ENCODE data around the gene C11orf71.

C11orf71 gene

DNA sequence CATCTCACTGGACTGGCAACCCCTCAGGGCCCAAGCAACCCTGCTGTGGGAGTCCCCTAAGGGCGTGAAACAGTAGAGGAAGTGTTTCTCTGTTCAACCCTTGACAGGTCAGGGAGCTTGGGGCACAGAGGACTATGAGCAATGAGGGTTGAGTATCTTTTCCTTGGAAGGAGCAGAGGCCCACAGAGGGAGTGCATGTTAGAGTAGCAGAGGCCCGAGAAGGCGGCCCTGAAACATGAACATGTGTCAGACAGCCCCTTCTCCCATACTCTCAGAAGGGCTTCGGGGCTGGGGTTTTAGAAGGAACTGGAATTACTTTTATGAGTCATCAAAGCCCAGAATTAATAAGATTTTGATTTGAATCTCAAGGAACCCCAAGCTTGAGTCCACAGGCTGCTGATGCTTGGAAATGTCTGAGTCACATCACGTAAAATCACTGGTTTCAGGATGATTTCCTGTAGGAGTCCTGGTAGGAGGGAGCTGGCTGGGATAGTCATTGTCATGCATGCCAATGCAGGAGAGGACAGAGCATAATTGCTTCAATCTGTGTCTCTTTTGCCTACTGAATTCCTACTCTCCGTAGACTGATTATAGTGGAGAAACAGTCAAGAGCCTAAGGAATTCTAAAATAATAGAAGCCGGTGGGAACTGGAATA is 22.6 kb downstream of the C11orf71 start:
- H3K4me3 ChIP-seq (replicated peaks in 1 of 2; ENCODE audit: low read depth in 2 of 2, low read length in 2 of 2), result no peak overlapping the region
- TF ChIP-seq, protein P1, sequence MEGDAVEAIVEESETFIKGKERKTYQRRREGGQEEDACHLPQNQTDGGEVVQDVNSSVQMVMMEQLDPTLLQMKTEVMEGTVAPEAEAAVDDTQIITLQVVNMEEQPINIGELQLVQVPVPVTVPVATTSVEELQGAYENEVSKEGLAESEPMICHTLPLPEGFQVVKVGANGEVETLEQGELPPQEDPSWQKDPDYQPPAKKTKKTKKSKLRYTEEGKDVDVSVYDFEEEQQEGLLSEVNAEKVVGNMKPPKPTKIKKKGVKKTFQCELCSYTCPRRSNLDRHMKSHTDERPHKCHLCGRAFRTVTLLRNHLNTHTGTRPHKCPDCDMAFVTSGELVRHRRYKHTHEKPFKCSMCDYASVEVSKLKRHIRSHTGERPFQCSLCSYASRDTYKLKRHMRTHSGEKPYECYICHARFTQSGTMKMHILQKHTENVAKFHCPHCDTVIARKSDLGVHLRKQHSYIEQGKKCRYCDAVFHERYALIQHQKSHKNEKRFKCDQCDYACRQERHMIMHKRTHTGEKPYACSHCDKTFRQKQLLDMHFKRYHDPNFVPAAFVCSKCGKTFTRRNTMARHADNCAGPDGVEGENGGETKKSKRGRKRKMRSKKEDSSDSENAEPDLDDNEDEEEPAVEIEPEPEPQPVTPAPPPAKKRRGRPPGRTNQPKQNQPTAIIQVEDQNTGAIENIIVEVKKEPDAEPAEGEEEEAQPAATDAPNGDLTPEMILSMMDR (IDR thresholded peaks at IDR 0.05; ENCODE audit: low read depth, low read length), result no peak
- DNase-seq (ENCODE audit: low read depth in 2 of 2), result peak; percentile 43 to 66

DNA sequence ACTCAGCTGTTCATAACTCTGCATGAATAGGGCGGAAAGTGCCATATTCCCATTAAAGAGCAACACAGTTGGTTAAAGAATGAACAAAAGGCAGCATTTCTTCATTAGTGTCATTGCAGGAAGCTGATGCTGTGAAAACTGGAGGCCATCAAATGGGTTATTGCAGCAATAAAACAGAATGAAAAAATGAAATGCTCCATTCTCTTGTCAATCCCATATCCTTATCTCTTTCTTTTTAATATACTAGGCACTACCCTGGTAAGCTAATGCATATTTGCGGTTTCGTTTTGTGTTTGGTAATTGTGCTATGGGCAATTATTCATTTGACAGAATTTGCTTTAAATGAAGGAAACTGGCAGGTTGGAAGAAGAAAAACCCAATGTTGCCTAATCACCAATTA is 25.3 kb downstream of the C11orf71 start:
- DNase-seq (ENCODE audit: low read depth in 2 of 2), result no peak
- TF ChIP-seq, protein P1 (IDR thresholded peaks at IDR 0.05; ENCODE audit: low read depth, low read length), result no peak
- no peak overlapping the region for H3K4me3 ChIP-seq (replicated peaks in 1 of 2; ENCODE audit: low read depth in 2 of 2, low read length in 2 of 2)

DNA sequence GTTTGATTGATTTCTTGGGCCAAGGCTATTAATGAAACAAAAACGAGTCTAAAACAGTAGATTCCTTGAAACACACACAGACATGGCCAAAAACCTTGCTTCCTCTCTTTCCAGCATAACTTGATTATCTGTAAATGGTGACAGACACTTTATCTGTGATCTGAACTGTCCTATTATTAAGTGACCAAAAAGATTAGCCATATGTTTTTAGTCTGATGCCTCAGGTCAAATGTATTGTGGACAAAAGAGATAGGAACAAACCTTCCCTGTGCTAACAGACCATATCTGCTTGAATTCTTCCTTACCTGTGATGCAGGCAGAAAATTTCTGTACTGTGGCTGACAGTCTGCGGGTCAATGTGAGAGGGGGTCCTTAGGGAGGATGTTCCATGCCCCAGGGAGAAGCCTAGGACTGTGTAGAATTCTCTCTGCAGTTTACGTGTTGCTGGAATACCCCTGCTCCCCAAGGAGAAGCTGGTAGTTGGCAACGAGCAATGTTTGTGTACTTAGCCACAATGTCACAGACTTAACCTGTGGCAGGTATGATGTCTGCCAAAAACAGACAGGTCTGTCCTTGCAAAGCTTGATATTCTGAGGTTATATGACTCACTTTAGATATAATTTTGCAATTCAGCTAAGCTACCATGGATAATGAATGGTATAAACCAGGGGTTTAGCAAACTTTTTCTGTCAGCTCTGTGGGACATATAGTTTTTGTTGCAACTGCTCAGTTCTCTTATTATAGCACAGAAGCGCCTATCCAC is 31.2 kb downstream of the C11orf71 start:
- no peak overlapping the region for H3K4me3 ChIP-seq (replicated peaks in 1 of 2; ENCODE audit: low read depth in 2 of 2, low read length in 2 of 2)
- TF ChIP-seq, protein P1 (IDR thresholded peaks at IDR 0.05; ENCODE audit: low read depth, low read length), result no peak
- DNase-seq (ENCODE audit: low read depth in 2 of 2), result no peak

DNA sequence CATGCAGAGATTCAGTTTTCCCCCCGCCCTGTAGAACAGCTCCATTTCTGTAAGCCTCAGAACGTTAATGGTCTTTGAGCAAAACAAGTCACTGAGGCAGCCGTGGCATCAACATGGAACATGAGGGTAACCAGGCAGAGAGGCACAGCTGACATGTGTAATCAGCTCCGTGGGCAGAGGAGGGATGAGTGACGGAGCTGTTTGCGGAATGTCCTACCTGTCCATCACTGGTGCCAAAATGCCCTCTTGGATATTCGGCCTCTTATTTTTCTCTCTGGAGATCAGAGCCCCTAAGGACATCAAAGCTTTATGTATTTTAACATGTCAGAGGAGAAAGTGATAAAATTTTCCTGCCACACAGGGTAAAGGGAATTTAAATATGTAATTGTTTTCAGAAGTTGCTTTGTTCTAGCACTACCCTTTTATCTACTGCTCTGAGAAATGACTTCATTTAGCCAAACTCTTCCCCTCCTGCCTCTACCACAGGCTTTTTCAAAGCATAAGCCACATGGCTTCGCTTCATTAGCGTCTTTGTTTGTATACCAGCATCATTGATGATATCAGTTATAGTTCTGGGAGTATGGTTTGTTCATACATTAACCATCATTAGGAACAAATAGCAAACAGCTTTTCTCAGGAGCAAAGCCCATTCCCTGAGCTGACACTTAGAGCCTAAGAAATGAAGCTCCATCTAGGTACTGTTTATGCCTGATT is 32.9 kb downstream of the C11orf71 start:
- TF ChIP-seq, protein P1 (IDR thresholded peaks at IDR 0.05; ENCODE audit: low read depth, low read length), result no peak
- peak in 1 of 2 donors; percentile 32 for DNase-seq (ENCODE audit: low read depth in 2 of 2)
- H3K4me3 ChIP-seq (replicated peaks in 1 of 2; ENCODE audit: low read depth in 2 of 2, low read length in 2 of 2), result peak overlapping the region in 1 of 2 donors; percentile 25

DNA sequence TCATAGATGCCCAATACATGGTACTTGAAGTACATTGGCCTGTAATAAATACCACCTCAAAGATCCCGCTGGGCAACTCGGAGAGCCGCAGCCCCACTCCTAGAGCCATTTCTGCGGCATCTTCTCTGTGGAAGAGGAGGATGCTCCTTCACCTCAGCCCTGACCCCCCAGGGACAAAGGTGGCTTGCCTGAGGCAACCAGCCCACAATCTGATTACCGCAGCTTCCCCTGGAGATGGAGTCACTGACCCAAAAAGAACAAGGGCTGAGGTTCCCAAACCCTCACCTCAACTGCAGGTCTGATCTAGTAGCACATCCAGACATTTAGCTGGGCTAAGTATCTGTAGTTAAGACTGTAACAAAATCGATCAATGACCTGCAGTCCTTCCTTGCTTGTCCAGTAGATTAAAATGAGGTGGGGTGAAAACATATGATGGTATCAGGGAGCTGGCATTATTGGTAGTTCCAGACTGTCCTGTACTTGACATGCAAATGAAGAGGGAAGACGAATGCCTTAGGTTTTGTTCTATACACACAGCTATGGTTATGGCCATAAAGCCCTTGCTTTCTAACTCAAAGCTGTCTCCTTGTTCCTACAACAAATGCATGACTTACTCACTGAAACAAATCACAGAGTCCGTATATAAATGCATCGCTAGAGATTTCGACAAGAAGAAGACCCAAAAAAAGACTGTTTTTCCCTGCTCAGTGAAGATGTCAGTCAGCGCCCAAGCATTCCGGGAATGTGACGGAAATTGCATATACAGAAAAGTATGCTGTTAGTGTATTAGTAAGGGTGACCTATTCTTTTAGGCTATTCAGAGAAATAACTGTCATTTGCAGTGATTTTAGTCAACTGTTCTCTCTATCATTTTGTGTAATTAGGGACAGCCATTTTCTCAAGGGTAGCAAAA is 33.7 kb downstream of the C11orf71 start:
- peak; percentile 75 to 94 for DNase-seq (ENCODE audit: low read depth in 2 of 2)
- H3K4me3 ChIP-seq (replicated peaks in 1 of 2; ENCODE audit: low read depth in 2 of 2, low read length in 2 of 2), result peak overlapping the region in 1 of 2 donors; percentile 25
- TF ChIP-seq, protein P1 (IDR thresholded peaks at IDR 0.05; ENCODE audit: low read depth, low read length), result no peak

DNA sequence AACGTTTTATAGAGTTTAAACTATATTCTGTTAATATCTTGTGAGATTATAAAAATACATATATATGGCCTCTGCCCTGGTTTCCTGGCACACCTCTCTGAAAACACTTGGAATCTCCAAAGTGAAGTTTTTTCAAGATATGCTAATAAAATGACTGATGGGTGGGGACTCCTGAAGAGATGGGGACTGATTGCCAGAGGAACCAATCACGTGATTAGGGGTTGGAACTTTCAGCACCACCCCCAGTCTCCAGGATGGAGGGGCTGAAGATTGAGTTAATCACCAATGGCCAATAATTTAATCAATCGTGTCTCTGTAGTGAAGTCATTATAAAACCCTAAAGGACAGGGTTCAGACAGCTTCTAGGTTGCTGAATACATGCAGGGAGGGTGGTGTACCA is 37.4 kb downstream of the C11orf71 start:
- TF ChIP-seq, protein P1 (IDR thresholded peaks at IDR 0.05; ENCODE audit: low read depth, low read length), result no peak
- no peak for DNase-seq (ENCODE audit: low read depth in 2 of 2)

More for the DNA sequence above, 37.4 kb downstream of the C11orf71 start:
- no peak overlapping the region for H3K4me3 ChIP-seq (replicated peaks in 1 of 2; ENCODE audit: low read depth in 2 of 2, low read length in 2 of 2)

Measured in cardiac fibroblast (primary cell).